GM12801 (cell line): ENCODE results near the gene MEPCE.

ENCODE experiments used
- TF ChIP-seq, protein P1 (sequence below): IDR thresholded peaks from one replicate; pipeline ENCODE4 v1.5.1; 2011; ENCODE audit warnings: control low read depth; ENCODE audit not compliant: insufficient read length; ENCODE audit errors: extremely low read depth

MEPCE gene

DNA sequence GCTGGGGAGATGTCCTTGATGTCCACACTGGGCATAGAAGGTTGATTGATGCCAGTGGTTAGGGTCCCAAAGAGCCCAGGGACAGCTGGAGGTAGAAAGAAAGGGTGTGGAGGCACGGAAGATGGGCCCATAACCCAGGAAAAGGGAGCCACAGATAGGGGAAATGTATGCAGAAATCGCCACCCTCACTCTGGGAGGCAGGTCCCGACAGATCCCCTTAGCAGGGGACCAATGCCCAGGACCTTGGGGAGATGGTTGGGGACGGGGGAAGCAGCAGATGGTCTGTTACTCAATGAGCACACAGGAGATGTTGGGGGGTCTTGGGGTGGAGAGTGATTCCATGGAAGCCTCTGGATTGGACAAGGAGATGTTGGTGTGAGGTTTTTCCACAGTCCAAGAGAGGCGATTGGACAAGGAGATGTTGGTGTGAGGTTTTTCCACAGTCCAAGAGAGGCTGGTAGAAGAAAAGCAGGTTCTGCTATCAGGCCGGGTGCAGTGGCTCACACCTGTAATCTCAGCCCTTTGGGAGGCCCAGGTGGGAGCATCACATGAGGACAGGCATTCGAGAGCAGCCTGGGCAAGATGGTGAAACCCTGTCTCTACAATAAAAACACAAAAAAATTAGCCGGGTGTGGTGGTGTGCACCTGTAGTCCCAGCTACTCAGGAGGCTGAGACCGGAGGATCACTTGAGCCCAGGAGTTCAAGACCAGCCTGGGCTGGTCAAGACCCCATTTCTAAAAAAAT lies 13.6 kb downstream of the MEPCE start:
- TF ChIP-seq, protein P1, sequence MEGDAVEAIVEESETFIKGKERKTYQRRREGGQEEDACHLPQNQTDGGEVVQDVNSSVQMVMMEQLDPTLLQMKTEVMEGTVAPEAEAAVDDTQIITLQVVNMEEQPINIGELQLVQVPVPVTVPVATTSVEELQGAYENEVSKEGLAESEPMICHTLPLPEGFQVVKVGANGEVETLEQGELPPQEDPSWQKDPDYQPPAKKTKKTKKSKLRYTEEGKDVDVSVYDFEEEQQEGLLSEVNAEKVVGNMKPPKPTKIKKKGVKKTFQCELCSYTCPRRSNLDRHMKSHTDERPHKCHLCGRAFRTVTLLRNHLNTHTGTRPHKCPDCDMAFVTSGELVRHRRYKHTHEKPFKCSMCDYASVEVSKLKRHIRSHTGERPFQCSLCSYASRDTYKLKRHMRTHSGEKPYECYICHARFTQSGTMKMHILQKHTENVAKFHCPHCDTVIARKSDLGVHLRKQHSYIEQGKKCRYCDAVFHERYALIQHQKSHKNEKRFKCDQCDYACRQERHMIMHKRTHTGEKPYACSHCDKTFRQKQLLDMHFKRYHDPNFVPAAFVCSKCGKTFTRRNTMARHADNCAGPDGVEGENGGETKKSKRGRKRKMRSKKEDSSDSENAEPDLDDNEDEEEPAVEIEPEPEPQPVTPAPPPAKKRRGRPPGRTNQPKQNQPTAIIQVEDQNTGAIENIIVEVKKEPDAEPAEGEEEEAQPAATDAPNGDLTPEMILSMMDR: no peak

DNA sequence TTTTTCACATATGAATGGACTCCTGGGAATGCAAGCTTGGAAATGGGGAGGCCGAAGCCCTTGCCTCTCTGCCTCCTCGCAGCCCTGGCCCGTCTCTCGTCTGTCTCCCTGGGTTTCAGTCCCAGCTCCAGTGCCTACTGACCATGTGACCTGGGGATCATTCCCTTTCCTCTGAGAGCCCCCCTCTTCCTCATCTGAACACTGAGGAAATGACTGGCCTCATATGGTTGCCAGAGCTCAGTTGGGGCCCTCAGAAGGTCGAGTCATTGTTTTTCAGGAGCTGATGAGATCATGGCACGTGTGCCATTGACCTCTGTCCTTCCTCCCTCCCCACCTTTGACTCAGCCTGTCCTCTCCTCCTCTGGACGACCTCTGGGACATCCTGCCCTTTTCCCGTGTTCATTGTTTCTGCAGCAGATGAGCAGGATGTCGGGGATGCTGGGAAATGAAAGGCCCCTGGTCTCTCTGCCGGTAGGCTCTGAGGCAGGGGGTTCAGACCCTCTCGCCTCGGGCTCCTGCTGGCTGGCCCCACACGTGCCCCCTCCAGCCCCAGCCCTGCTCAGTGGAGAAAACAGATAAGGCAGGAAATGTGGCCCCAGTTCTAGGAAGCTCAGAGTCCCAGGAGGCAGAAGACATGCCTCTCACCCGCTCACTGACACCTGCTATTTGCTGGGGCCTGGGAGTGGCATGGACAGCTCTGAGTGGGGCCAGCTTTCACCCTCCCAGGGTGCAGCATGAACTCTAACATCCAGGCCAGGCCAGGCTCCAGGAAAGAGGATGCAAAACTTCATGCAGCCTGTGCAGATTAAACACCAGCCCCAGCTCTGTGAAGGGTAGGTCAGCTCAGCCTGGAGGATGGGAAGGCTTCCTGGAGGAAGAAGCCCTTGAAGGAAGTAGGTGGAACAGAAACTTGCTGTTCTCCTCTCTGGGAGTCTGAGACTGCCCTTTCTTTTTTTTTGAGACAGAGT lies 15.0 kb downstream of the MEPCE start:
- TF ChIP-seq, protein P1: no peak

DNA sequence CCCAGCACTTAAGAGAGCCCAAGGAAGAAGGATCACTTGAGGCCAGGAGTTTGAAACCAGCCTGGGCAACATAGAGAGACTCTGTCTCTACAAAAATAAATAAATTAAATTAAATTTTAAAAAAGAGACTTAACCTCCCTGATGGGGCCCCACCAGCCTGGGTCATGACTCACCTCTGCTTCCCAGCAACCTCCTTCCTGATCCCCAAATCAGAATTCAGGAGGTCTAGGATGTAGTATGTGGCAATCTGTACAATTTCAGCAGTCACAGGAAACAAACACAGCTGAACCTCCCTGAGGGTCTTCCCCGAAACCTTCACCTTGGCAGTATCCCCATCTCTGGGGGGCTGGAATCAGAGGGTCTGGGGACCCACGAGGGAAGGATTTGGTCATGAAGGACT lies 16.4 kb downstream of the MEPCE start:
- TF ChIP-seq, protein P1: no peak

DNA sequence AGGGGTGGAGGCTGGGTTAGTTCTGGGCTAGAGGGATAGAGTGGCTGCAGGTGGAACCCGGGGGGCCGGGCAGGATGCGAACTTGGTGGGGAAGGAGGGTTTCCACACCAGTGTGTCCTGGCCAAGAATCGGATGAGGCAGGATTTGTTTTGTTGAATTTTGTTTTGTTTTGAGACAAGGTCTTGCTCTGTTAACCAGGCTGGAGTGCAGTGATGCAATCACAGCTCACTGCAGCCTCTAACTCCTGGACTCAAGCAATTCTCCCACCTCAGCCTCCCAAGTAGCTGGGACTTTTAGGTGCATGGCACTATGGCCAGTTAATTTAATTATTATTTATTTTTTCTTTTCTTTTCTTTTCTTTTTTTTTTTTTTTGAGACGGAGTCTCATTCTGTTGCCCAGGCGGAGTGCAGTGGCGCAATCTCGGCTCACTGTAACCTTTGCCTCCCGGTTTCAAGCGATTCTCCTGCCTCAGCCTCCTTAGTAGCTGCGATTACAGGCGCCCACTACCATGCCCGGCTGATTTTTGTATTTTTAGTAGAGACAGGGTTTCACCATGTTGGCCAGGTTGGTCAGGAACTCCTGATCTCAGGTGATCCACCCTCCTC lies 19.7 kb downstream of the MEPCE start:
- TF ChIP-seq, protein P1: no peak

DNA sequence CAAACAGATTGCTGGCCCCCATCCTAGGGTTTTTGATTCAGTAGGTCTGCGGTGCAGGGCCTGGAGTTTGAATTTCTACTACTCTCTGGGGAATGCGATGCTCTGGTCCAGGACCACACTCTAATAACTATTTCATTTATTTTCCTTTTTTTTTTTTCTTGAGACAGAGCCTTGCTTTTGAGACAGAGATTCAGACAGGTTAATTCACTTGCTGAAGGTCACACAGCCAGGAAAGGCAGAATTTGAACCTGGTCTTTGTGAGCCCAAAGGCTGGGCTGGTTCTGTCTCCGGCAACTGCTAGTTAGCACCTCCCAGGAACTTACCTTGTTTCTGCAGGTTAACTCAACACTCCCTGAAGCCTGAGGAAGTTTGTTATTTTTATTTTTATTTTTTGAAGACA lies 22.9 kb downstream of the MEPCE start:
- TF ChIP-seq, protein P1: no peak

DNA sequence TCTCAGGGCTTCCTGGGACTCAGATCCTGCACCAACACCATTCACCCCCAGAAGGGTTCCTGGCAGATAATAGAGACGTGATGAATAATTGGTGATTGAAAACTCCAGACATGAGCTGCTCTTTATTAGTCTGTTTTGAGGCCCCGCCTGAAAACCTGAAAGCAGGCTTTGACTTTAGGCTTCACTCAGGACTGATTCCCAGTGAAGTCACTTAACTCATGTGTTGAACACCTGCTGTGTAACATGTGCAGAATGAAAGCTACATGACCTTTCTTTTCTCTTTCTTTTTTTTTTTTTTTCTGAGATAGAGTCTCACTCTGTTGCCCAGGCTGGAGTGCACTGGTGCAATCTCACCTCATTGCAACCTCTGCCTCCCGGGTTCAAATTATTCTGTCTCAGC lies 25.6 kb downstream of the MEPCE start:
- TF ChIP-seq, protein P1: no peak

DNA sequence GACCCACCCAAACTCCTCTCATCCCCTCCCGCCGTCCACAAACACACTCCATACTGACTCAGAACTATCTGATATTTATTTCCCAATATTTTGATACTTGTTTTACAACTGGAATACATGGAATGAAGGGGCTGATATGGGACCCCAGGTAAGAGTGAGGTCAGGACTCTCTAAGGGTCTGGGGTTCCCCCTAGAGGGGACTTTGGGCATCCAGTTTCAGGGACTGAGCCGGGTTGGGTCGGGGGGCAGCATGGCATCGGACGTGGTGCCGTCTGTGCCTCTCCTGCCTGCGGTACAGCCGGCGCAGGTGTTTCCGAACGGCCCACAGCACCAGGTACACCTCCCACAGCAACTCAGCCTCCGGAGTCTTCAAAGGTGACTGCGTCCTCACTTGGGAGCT lies 26.9 kb downstream of the MEPCE start:
- TF ChIP-seq, protein P1: no peak
